Transverse colon (tissue), 4 donors: Measurements from ENCODE around the gene MED12L. TPM values are rescaled to one million over a fixed set of nuclear protein-coding genes. Genes with fewer than 3 reads are reported as not detected.

ENCODE experiments used
- DNase-seq: peaks from one replicate; pipeline ENCODE4 v3.0.0-alpha.2; 2019
- H3K27ac ChIP-seq, 4 donors: fragments of 200-600 bp; sonication (generic); 2 replicates each; pipeline ENCODE4 v1.5.1; 2016 to 2018; ENCODE audit warnings: inconsistent platforms in 4 of 4
- H3K27me3 ChIP-seq: fragments of 200-600 bp; sonication (generic); 2 replicates; pipeline ENCODE4 v1.5.1; 2017; ENCODE audit warnings: inconsistent platforms
- H3K36me3 ChIP-seq, 4 donors: fragments of 200-600 bp; sonication (generic); 2 replicates each; pipeline ENCODE4 v1.5.1; 2017 to 2019; ENCODE audit warnings: inconsistent platforms in 4 of 4
- H3K4me1 ChIP-seq, 4 donors: fragments of 200-600 bp; sonication (generic); 2 replicates each; pipeline ENCODE4 v1.5.1; 2017 to 2020; ENCODE audit warnings: inconsistent platforms in 4 of 4
- H3K4me3 ChIP-seq, 4 donors: fragments of 200-600 bp; sonication (generic); 1 replicate in 1 of 4; 2 replicates in 3 of 4; pipeline versions ENCODE4 v1.5.1 to v1.6.1; 2017 to 2019; ENCODE audit warnings: inconsistent platforms in 4 of 4
- H3K9me3 ChIP-seq, 2 donors: fragments of 200-600 bp; sonication (generic); 2 replicates each; pipeline ENCODE4 v1.5.1; 2017 to 2019; ENCODE audit warnings: inconsistent platforms in 2 of 2
- EP300 ChIP-seq: sonication (generic); formaldehyde crosslinking; IDR thresholded peaks from one replicate; pipeline ENCODE4 v1.6.1; 2017; ENCODE audit warnings: antibody characterized with exemption, low read depth
- POLR2A ChIP-seq: fragments of 450-650 bp; IDR thresholded peaks from one replicate; pipeline ENCODE4 v1.6.1; 2016; ENCODE audit warnings: antibody characterized with exemption, mild to moderate bottlenecking, moderate library complexity
- POLR2AphosphoS5 ChIP-seq, 3 donors: sonication (generic); formaldehyde crosslinking; IDR thresholded peaks; one replicate each; pipeline ENCODE4 v1.6.1; 2016; ENCODE audit warnings: antibody characterized with exemption in 3 of 3
- WGBS, 2 donors: methylation state at CpG; one replicate each; pipeline ENCODE4 v1.1.5; 2018; ENCODE audit warnings: low coverage in 1 of 2; 5-methylcytosine and 5-hydroxymethylcytosine counted together
- in situ Hi-C, 4 donors: fragments of 200-750 bp; cut with MboI; loops; one replicate each; pipeline versions ENCODE4 v1.15.0 to v1.15.1; 2017; ENCODE audit warnings: low sequenced_read_pairs in 3 of 4, low pct_ligation_motif_present in 1 of 4, low pct_unique_long_range_greater_than_20kb in 1 of 4
- intact Hi-C: fragments of 100-400 bp; cut with DNase I; formaldehyde crosslinking; loops from one replicate; pipeline ENCODE4 v1.15.1; 2023; ENCODE audit warnings: low total_unique reads
- total RNA-seq, 4 donors: library from RNA; depleted of rRNA; stranded (reverse); fragments of >200 nt; gene quantifications; one replicate each; pipeline ENCODE4 v1.1.0, GENCODE V29; 2016
- TF ChIP-seq, protein P1 (sequence below), 5 experiments: fragments of 200-600 bp in 3 of 5; fragments of 450-650 bp in 2 of 5; sonication (generic) in 3 of 5; IDR thresholded peaks; 1 replicate in 2 of 5; 2 replicates in 3 of 5; pipeline ENCODE4 v1.5.1; 2016 to 2017; ENCODE audit warnings: antibody characterized with exemption in 5 of 5, inconsistent platforms in 3 of 5, mild to moderate bottlenecking in 2 of 5, moderate library complexity in 1 of 5

MED12L gene
- total RNA-seq, 4 donors from 2014 or later: under 0.01 to 8.6 (median 0.64) TPM

DNA sequence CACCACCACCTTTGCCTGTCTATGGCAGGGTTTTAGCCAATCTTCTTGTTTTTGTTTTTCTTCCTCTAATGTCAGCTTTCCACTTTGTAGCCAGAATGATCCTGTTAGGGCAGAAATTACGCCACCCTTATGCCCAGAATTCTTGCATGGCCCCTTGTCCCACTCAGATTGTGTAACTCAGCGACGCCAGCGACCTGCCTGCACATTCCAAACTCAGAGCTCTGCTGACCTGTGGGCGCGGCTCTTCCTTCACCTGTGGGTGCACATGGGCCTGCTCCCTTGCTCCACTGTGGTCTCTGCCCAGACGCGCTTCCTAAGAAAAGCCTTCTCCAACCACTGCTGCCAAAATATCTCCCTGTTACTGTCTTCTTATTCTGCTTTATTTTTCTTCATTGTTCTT lies 45.0 kb downstream of the MED12L start:
- in situ Hi-C loops (loop anchor here in 2 of 4 donors (25.0 kb wide), 2 partner anchors 218 to 343 kb away; partner anchors contain the start of gene MINDY4B (in 1 of the 2)), intact Hi-C loops (no loop called here)
- no peak for DNase-seq
- H3K27ac ChIP-seq: no peak overlapping the region
- no peaks in the 10 kb centered on the region for H3K27me3 ChIP-seq
- TF ChIP-seq POLR2AphosphoS5 (IDR thresholded peaks at IDR 0.05) (no peak), POLR2A (no peak), EP300 (no peak)
- TF ChIP-seq, protein P1, sequence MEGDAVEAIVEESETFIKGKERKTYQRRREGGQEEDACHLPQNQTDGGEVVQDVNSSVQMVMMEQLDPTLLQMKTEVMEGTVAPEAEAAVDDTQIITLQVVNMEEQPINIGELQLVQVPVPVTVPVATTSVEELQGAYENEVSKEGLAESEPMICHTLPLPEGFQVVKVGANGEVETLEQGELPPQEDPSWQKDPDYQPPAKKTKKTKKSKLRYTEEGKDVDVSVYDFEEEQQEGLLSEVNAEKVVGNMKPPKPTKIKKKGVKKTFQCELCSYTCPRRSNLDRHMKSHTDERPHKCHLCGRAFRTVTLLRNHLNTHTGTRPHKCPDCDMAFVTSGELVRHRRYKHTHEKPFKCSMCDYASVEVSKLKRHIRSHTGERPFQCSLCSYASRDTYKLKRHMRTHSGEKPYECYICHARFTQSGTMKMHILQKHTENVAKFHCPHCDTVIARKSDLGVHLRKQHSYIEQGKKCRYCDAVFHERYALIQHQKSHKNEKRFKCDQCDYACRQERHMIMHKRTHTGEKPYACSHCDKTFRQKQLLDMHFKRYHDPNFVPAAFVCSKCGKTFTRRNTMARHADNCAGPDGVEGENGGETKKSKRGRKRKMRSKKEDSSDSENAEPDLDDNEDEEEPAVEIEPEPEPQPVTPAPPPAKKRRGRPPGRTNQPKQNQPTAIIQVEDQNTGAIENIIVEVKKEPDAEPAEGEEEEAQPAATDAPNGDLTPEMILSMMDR (IDR thresholded peaks at IDR 0.05): no peak
- no peaks in the 10 kb centered on the region for H3K9me3 ChIP-seq
- WGBS, 2 donors: 94 to 100% methylated on average over 1 to 8 of the region's 8 CpGs
- no peak overlapping the region for H3K4me3 ChIP-seq
- no peaks in the 10 kb centered on the region for H3K36me3 ChIP-seq
- H3K4me1 ChIP-seq: no peaks in the 10 kb centered on the region

DNA sequence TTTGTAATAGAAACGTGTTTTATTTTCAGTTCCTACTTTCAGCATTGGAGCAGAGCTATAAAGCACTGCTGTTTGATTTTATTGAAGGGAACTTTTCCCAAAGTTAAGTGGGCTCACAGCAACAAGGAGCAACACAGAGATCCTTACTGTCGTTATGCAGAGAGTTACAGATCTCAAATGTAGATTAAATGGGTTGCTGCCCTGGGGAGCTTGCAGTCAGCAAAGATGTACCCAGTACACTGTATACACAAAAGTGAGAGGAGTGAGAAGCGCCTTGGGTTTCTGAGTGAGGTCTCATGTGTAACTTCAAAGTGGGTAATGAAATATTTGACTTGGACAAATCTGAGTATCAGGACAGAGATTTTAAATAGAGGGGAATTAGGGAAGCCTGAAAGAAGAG lies 47.7 kb downstream of the MED12L start:
- intact Hi-C loops (no loop called here), in situ Hi-C loops (loop anchor here in 2 of 4 donors (25.0 kb wide), 2 partner anchors 221 to 346 kb away; partner anchors contain the start of gene MINDY4B (in 1 of the 2))
- WGBS, 2 donors: 39 to 40% methylated on average over 3 of the region's 3 CpGs
- no peak for TF ChIP-seq EP300
- Histone ChIP-seq H3K27me3 (no peaks in the 10 kb centered on the region), H3K4me3 (no peak overlapping the region), H3K27ac (no peak overlapping the region), H3K9me3 (no peaks in the 10 kb centered on the region), H3K36me3 (no peaks in the 10 kb centered on the region), H3K4me1 (no peaks in the 10 kb centered on the region)
- no peak for DNase-seq

DNA sequence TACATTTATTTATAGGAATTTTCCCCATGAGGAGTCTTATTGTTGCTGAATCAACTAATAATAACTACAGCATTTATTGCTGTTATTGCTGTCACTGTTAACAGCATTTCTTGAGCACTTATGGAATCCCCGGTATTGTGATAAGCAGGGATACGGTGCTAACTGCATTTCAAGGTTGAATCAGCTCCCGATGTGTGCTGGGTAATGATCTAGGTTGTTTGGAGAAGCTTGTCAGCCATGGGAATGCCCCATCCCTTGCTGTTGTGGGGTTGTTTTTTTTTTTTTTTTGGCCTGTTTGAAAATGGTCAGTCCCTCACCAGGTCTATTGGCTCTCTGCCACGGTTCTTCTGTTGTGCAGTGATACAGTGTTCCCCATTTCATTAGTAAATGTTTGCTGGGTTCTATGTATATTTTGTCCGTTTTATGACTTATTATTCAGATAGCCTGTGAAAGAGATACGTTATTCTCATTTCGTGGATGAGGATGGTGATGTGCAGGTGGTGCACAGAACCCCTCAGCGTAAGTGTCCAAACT lies 48.5 kb downstream of the MED12L start:
- intact Hi-C loops (no loop called here), in situ Hi-C loops (loop anchor here in 2 of 4 donors (25.0 kb wide), 2 partner anchors 222 to 347 kb away; partner anchors contain the start of gene MINDY4B (in 1 of the 2))
- H3K4me1 ChIP-seq: no peaks in the 10 kb centered on the region
- TF ChIP-seq POLR2AphosphoS5 (IDR thresholded peaks at IDR 0.05) (no peak), POLR2A (no peak), EP300 (no peak)
- TF ChIP-seq, protein P1 (IDR thresholded peaks at IDR 0.05): no peak
- no peaks in the 10 kb centered on the region for H3K27me3 ChIP-seq
- H3K36me3 ChIP-seq: no peaks in the 10 kb centered on the region
- 78 to 80% methylated on average over 4 to 8 of the region's 8 CpGs for WGBS, 2 donors
- no peak for DNase-seq
- H3K4me3 ChIP-seq: no peak overlapping the region
- no peaks in the 10 kb centered on the region for H3K9me3 ChIP-seq
- H3K27ac ChIP-seq: no peak overlapping the region

DNA sequence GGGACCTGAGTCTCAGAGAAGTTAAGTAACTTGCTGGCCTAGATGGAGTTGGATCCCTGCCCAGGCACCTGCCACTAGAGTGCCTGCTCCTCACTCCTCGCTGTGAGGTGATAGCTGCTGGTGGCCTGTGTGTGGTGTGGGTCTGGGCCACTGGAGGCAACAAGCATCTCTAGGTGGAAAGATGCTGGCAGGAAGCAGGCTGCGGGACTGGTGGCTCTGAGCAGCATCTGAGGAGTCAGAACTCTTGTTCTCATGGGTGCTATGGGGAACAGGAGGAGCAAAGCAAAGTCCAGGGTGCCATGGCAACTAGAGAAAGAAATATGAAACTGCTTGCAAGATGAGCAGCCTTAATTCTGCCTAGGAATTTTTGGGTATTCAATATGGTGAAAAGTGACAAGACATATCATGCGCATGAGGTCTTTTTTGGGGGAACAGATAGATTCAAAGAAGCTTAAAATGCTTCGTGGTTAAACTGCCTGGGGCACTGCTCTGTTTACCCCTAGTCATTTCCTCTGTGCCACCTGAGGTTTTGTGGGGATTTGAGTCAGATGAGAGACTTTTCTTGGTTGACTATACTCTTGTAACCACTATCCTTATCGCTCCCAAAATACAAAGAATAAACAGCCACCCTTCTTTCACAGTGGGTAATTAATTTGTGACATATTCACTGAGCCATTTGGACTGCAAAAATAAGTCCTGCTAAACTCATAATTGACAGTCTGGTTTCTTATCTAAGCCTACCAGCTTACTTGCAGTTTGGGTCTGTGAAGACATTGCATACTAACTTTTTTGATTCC lies 50.3 kb downstream of the MED12L start:
- H3K36me3 ChIP-seq: no peaks in the 10 kb centered on the region
- in situ Hi-C loops (loop anchor here in 2 of 4 donors (25.0 kb wide), 2 partner anchors 223 to 348 kb away; partner anchors contain the start of gene MINDY4B (in 1 of the 2)), intact Hi-C loops (no loop called here)
- no peak overlapping the region for H3K27ac ChIP-seq
- H3K4me3 ChIP-seq: no peak overlapping the region
- TF ChIP-seq, protein P1 (IDR thresholded peaks at IDR 0.05): no peak
- no peak for TF ChIP-seq EP300
- no peaks in the 10 kb centered on the region for H3K9me3 ChIP-seq
- no peaks in the 10 kb centered on the region for H3K4me1 ChIP-seq
- no peaks in the 10 kb centered on the region for H3K27me3 ChIP-seq
- 60 to 64% methylated on average over 4 to 5 of the region's 5 CpGs for WGBS, 2 donors
- no peak for DNase-seq
